ENCODE results near the gene TEAD1. TPM values are rescaled to one million over a fixed set of nuclear protein-coding genes. Genes with fewer than 3 reads are reported as not detected.

TEAD1 gene
- total and polyA plus RNA-seq, 2 experiments from 2014 or later = 45.9 to 105 TPM

DNA sequence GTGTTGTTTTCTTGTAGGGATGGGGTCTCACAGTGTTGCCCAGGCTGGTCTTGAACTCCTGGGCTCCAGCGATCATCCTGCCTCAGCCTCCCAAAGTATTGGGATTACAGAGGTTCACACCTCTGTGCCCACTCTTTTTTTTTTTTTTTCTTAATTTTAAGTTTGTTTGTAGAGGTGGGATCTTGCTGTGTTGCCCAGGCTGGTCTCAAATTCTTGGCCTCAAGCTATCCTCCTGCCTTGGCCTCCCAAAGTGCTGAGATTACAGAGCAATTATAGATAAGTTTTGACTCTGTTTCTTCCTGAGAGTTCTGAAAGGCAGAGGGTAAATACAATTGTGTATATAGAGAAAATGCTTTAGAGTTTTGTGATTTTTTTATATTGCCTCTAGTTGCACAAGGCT is 160.4 kb downstream of the TEAD1 start:
- Histone ChIP-seq H3K27me3 (no peaks in the 10 kb centered on the region), H3K27ac (no peak overlapping the region), H3K4me1 (ENCODE audit: low read depth) (peaks cover under 1% of the 10 kb centered on the region), H3K36me3 (no peaks in the 10 kb centered on the region), H3K4me3 (no peak overlapping the region), H3K9me3 (ENCODE audit: low read depth) (no peaks in the 10 kb centered on the region)
- TF ChIP-seq CTCF (IDR thresholded peaks at IDR 0.05; ENCODE audit: low read depth, low read length) = no peak
- no peak for DNase-seq (ENCODE audit: low read depth in 1 of 2, low spot score in 1 of 2)

- Histone ChIP-seq H3K27me3 (no peaks in the 10 kb centered on the region), H3K4me3 (no peak overlapping the region), H3K4me1 (ENCODE audit: low read depth) (peaks cover 1% of the 10 kb centered on the region), H3K9me3 (ENCODE audit: low read depth) (no peaks in the 10 kb centered on the region), H3K36me3 (no peaks in the 10 kb centered on the region), H3K27ac (no peak overlapping the region)
- no peak for TF ChIP-seq CTCF (IDR thresholded peaks at IDR 0.05; ENCODE audit: low read depth, low read length)
- no peak for DNase-seq (ENCODE audit: low read depth in 1 of 2, low spot score in 1 of 2)
Measured at GRCh38 chr11:12835286-12835685, 161.1 kb downstream of the TEAD1 start.

GRCh38 chr11:12838463-12839123 is 164.4 kb downstream of the TEAD1 start:
- no peak overlapping the region for H3K4me3 ChIP-seq
- peak in 1 of 2 donors; percentile 61 for DNase-seq (ENCODE audit: low read depth in 1 of 2, low spot score in 1 of 2)
- no peak for TF ChIP-seq CTCF (IDR thresholded peaks at IDR 0.05; ENCODE audit: low read depth, low read length)
- no peak overlapping the region for H3K27ac ChIP-seq
- no peaks in the 10 kb centered on the region for H3K27me3 ChIP-seq
- no peaks in the 10 kb centered on the region for H3K9me3 ChIP-seq (ENCODE audit: low read depth)
- H3K36me3 ChIP-seq = no peaks in the 10 kb centered on the region
- peaks cover 34% of the 10 kb centered on the region for H3K4me1 ChIP-seq (ENCODE audit: low read depth)

- H3K27ac ChIP-seq = peak overlapping the region; percentile 91
- TF ChIP-seq CTCF (IDR thresholded peaks at IDR 0.05; ENCODE audit: low read depth, low read length) = no peak
- no peaks in the 10 kb centered on the region for H3K36me3 ChIP-seq
- no peaks in the 10 kb centered on the region for H3K27me3 ChIP-seq
- no peak overlapping the region for H3K4me3 ChIP-seq
- peaks cover 59% of the 10 kb centered on the region for H3K4me1 ChIP-seq (ENCODE audit: low read depth)
- no peak for DNase-seq (ENCODE audit: low read depth in 1 of 2, low spot score in 1 of 2)
- no peaks in the 10 kb centered on the region for H3K9me3 ChIP-seq (ENCODE audit: low read depth)
Measured at GRCh38 chr11:12840871-12841660, 166.8 kb downstream of the TEAD1 start.

GRCh38 chr11:12841946-12842630 is 167.9 kb downstream of the TEAD1 start:
- Histone ChIP-seq H3K27ac (peak overlapping the region; percentile 91), H3K4me1 (ENCODE audit: low read depth) (peaks cover 68% of the 10 kb centered on the region), H3K4me3 (no peak overlapping the region)

More at GRCh38 chr11:12841946-12842630, 167.9 kb downstream of the TEAD1 start:
- Histone ChIP-seq H3K36me3 (no peaks in the 10 kb centered on the region), H3K27me3 (no peaks in the 10 kb centered on the region), H3K9me3 (ENCODE audit: low read depth) (no peaks in the 10 kb centered on the region)
- peak in 1 of 2 donors; percentile 78 for DNase-seq (ENCODE audit: low read depth in 1 of 2, low spot score in 1 of 2)
- TF ChIP-seq CTCF (IDR thresholded peaks at IDR 0.05; ENCODE audit: low read depth, low read length) = no peak

Data from cardiac muscle cell (in vitro differentiated cells and primary cell).